Colonic mucosa (tissue), 4 donors: ENCODE data around the gene NFX1. TPM values are rescaled to one million over a fixed set of nuclear protein-coding genes. Genes with fewer than 3 reads are reported as not detected.

Experiments used
- DNase-seq: peaks from one replicate; pipeline ENCODE4 v3.0.0-alpha.2; 2020
- H3K27ac ChIP-seq: fragments of 200-600 bp; one replicate; pipeline ENCODE4 v1.8.0; 2021
- H3K27me3 ChIP-seq: fragments of 200-600 bp; one replicate; pipeline ENCODE4 v1.8.0; 2021
- H3K36me3 ChIP-seq: fragments of 200-600 bp; one replicate; pipeline ENCODE4 v1.8.0; 2021
- H3K4me1 ChIP-seq: fragments of 200-600 bp; one replicate; pipeline ENCODE4 v1.8.0; 2021; ENCODE audit warnings: mild to moderate bottlenecking
- H3K4me3 ChIP-seq: fragments of 200-600 bp; one replicate; pipeline ENCODE4 v1.8.0; 2021
- H3K9ac ChIP-seq, 2 donors: one replicate each; pipeline ENCODE4 v1.7.0; 2013; ENCODE audit warnings: control low read depth in 2 of 2, low read depth in 2 of 2, low read length in 2 of 2
- H3K9me3 ChIP-seq: fragments of 200-600 bp; one replicate; pipeline ENCODE4 v1.8.0; 2021
- intact Hi-C: fragments of 100-400 bp; cut with DNase I; formaldehyde crosslinking; loops from one replicate; pipeline ENCODE4 v1.14.1; 2022
- total RNA-seq, 2 donors: library from RNA; stranded (reverse); fragmentation: NEBNext Ultra II Directional in 1 of 2; extraction: Animal tissue kit (Norgen Biotek cat#: 25700) in 1 of 2; gene quantifications; one replicate each; pipeline ENCODE4 v1.2.1, GENCODE V29; 2021
- TF ChIP-seq, protein P1 (sequence below): fragments of 200-600 bp; IDR thresholded peaks from one replicate; pipeline ENCODE4 v1.8.0; 2022; ENCODE audit warnings: antibody characterized with exemption, mild to moderate bottlenecking
- donor health status: healthy.
- donor health status: DM: no; HTN: no; CAD: no.
- donor health status: DM: no; HTN: no; CAD: no.

Gene NFX1
- total RNA-seq, 2 donors from 2014 or later = 27.6 to 31.3 TPM

DNA sequence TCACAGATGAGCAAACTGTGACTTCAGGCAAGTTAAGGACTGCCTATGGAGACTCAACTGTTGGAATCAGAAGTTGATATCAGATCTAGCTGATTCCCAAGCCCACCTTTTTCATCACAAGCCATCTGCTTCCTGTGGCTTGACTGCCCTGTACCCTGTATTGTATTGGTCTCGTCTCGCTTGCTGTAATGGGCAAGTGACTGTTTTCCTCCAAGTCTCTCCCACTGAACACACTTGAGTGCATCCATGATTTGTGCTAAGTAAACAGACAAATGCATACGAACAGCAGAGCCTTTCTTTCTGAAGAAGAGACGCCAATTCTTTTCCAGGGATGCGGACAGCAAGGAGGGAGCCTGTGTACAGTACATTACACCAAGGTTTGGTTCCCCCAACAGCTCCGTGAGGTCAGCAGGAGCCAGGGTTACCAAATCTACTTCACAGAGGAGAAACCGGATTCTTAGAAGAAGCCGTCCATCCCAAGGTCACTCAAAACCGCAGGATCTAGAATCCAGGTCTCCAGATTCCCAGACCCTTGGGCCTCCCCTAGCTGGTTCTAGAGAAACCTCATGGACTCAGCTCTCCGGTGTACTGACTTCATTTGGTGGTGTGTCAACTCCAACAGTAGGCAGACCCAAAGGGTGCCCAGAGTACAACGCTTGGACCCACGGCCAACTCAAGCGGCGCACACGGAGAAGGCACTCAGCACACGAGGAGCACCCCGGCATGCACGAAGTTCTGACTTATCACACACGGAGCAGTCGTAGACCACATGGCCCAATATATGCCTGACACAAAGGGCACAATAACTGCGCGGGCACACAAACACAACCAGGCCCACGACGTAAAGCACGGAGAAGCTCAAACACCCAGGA lies 26.9 kb upstream of the NFX1 start:
- H3K9ac ChIP-seq = peak overlapping the region; percentile 98 to 99
- DNase-seq = no peak
- peak overlapping the region; percentile 81 for H3K27ac ChIP-seq
- H3K9me3 ChIP-seq = no peaks in the 10 kb centered on the region
- H3K36me3 ChIP-seq = peaks cover 8% of the 10 kb centered on the region
- H3K27me3 ChIP-seq = no peaks in the 10 kb centered on the region
- no peaks in the 10 kb centered on the region for H3K4me1 ChIP-seq
- intact Hi-C loops = no loop called here
- TF ChIP-seq, protein P1, sequence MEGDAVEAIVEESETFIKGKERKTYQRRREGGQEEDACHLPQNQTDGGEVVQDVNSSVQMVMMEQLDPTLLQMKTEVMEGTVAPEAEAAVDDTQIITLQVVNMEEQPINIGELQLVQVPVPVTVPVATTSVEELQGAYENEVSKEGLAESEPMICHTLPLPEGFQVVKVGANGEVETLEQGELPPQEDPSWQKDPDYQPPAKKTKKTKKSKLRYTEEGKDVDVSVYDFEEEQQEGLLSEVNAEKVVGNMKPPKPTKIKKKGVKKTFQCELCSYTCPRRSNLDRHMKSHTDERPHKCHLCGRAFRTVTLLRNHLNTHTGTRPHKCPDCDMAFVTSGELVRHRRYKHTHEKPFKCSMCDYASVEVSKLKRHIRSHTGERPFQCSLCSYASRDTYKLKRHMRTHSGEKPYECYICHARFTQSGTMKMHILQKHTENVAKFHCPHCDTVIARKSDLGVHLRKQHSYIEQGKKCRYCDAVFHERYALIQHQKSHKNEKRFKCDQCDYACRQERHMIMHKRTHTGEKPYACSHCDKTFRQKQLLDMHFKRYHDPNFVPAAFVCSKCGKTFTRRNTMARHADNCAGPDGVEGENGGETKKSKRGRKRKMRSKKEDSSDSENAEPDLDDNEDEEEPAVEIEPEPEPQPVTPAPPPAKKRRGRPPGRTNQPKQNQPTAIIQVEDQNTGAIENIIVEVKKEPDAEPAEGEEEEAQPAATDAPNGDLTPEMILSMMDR = no peak
- H3K4me3 ChIP-seq = peak overlapping the region; percentile 73

DNA sequence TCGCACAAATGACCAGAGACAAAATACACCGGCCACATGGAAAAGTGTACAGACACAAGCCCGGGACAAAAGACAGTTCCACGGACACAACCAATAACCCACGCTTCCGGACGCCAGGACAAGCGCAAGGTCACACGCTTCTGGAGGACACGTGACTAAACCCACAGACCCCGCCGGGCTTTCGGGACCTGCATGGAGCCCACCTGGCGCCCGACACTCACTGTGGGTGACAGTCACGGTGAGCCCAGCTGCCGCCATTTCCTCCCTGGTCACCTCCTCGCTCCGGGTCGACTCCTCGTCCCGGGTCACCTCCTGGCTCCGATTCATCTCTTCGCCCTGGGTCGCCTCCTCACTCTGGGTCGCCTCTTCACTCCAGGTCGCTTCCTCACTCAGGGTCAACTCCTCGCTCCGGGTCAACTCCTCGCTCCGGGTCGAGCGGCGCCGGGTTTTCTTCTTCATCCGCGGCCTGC lies 26.3 kb upstream of the NFX1 start:
- peaks cover 8% of the 10 kb centered on the region for H3K36me3 ChIP-seq
- TF ChIP-seq, protein P1 = no peak

DNA sequence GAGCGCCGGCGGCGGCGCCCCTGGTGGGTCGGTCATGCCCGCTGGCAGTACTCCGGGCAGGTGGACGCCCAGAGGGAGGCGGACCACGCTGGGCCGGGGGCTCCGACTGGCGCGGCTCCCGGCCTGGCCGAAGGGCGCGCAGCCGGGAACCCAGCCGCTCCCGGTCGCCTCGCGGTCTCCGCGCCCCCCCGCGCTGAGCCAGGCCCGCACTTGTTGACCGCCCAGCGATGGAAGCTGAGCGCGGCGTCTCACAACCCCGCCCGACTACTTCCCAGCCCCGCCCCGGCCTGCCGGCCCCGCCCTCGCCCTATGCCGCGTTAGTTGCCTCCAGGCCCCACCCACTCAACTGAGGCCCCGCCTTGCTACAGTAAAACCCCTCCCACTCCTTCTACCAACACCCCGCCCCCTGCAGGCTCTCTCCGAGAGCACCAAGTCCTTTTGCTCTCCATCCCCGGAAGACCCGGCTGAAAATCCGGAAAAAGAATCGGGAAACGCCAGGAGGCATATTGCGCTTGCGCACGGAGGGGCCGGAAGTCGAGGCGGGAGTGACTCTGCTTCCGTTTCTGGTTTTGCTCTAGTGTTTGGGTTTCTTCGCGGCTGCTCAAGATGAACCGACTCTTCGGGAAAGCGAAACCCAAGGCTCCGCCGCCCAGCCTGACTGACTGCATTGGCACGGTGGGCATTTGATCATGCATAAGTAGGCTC lies 25.7 kb upstream of the NFX1 start, which contains the start of the genes BAG1 and CHMP5:
BAG1 (minus strand) TSS at position 236 of the 705 bp plus-strand sequence.
CHMP5 (plus strand) TSS at position 577 of the 705 bp plus-strand sequence; CDS start at position 607, 30 bp downstream.
- Histone ChIP-seq H3K9ac (peak within 1 kb of the TSS; percentile 98 to 99), H3K27ac (peak within 1 kb of the TSS; percentile 81), H3K4me1 (no peaks in the 10 kb centered on the region), H3K36me3 (peaks cover 8% of the 10 kb centered on the region), H3K4me3 (peak within 1 kb of the TSS; percentile 73), H3K9me3 (no peaks in the 10 kb centered on the region), H3K27me3 (no peaks in the 10 kb centered on the region)
- TF ChIP-seq, protein P1 = no peak
- intact Hi-C loops = no loop called here
- DNase-seq = peak; percentile 100

More for the DNA sequence above, 26.3 kb upstream of the NFX1 start:
- Histone ChIP-seq H3K4me1 (no peaks in the 10 kb centered on the region), H3K9me3 (no peaks in the 10 kb centered on the region), H3K27ac (peak overlapping the region; percentile 81), H3K27me3 (no peaks in the 10 kb centered on the region), H3K9ac (peak overlapping the region; percentile 98 to 99), H3K4me3 (peak overlapping the region; percentile 73)
- intact Hi-C loops = no loop called here
- peak; percentile 73 for DNase-seq

DNA sequence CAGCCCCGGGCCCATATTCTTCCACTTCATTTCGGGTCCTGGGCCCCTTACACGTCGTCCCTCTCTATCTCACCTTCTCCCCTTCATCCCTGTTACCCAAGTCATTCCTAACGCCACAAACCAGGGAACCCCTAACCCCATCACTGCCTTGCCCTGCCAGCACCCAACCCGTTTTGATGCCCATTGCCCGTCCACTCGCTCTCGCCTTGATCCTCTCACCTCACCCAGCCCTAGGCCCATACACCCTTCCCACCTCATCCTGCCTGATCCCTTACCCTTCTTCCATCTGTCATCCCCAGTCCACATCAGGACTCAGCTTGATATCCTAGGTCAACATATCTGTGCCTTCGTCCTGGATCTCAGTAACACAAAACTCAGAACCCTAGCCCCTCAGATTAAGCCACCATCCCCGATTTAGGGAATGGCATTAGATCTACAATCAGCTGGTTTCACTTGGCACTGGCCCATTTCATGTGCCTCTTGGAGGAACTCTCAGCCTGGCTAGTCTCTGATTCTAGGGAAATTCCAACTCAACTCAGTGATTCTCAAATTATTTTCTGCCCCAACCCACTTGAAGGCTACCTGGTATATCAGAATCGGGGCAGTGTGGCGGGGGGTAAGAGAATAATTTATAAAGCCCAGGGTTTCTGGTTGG lies 25.0 kb upstream of the NFX1 start:
- TF ChIP-seq, protein P1 = no peak
- Histone ChIP-seq H3K36me3 (peaks cover 6% of the 10 kb centered on the region), H3K4me1 (no peaks in the 10 kb centered on the region), H3K4me3 (peak overlapping the region; percentile 73), H3K27ac (peak overlapping the region; percentile 73), H3K9me3 (no peaks in the 10 kb centered on the region), H3K27me3 (no peaks in the 10 kb centered on the region), H3K9ac (peak overlapping the region; percentile 89 to 98)
- DNase-seq = peak; percentile 28
- intact Hi-C loops = no loop called here

DNA sequence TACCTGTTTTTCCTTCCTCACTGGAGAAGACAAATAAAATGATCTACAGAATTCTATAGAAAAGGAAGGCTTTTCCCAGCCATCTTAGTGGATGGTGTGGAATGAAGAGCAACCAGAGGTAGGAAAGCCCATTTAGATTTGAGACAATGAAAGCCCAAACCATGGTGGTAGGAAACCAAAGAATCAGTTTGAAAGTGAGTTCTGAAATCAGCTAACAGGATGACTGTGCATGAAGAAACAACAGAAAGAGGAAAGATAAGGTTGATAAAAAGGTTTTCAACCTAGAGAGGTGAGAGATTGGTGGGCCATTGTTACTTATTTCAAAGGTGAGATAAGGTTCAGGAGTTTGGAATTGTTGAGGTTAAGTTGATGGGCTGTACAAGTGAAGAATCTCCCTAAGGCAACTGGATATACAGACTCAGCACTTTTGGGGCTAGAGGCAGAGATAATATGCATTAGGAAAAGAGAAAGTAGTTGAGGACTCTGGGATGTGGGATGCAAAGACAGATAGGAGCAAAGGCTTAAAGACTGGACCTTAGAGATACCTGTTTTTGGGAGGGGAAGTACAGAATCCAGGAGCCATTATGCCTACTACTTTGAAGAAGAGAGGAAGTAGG lies 23.1 kb upstream of the NFX1 start:
- H3K9ac ChIP-seq = no peak overlapping the region
- H3K27ac ChIP-seq = no peak overlapping the region
- H3K9me3 ChIP-seq = no peaks in the 10 kb centered on the region
- H3K4me1 ChIP-seq = peaks cover 6% of the 10 kb centered on the region
- H3K36me3 ChIP-seq = no peaks in the 10 kb centered on the region
- no peaks in the 10 kb centered on the region for H3K27me3 ChIP-seq
- intact Hi-C loops = no loop called here
- H3K4me3 ChIP-seq = no peak overlapping the region
- no peak for DNase-seq
- TF ChIP-seq, protein P1 = no peak
